ENCODE results near the gene EEF2.
"Not testable (repeated sequence)": the region's sequence is repeated elsewhere in the genome, so short reads cannot be mapped to it uniquely, and the experiment has no call there.

Gene EEF2

GRCh38 chr19:3969435-3970312 is 15.6 kb downstream of the EEF2 start:
- no peaks in the 10 kb centered on the region for H3K9me3 ChIP-seq (ENCODE audit: control insufficient read depth in 5 of 5, low read length in 5 of 5)
- peak overlapping the region; percentile 73 to 89 (median 86) for H3K4me3 ChIP-seq (ENCODE audit: low read depth in 1 of 5, low read length in 5 of 5)
- H3K4me1 ChIP-seq (ENCODE audit: control insufficient read depth in 5 of 5, insufficient read depth in 5 of 5, low read length in 5 of 5): peaks cover 9 to 45% (median 34%) of the 10 kb centered on the region in 5 donors
- peak overlapping the region; percentile 81 to 95 (median 91) for H3K9ac ChIP-seq (ENCODE audit: low read length in 5 of 5)
- peak overlapping the region; percentile 90 for H3K27ac ChIP-seq (ENCODE audit: low read depth, low read length)
- no peaks in the 10 kb centered on the region for H3K27me3 ChIP-seq (ENCODE audit: control insufficient read depth in 5 of 5, insufficient read depth in 4 of 5, low read length in 5 of 5)
- peaks cover 0 to 32% (median 23%) of the 10 kb centered on the region in 5 donors for H3K36me3 ChIP-seq (ENCODE audit: control insufficient read depth in 5 of 5, insufficient read depth in 5 of 5, low read length in 5 of 5)

DNA sequence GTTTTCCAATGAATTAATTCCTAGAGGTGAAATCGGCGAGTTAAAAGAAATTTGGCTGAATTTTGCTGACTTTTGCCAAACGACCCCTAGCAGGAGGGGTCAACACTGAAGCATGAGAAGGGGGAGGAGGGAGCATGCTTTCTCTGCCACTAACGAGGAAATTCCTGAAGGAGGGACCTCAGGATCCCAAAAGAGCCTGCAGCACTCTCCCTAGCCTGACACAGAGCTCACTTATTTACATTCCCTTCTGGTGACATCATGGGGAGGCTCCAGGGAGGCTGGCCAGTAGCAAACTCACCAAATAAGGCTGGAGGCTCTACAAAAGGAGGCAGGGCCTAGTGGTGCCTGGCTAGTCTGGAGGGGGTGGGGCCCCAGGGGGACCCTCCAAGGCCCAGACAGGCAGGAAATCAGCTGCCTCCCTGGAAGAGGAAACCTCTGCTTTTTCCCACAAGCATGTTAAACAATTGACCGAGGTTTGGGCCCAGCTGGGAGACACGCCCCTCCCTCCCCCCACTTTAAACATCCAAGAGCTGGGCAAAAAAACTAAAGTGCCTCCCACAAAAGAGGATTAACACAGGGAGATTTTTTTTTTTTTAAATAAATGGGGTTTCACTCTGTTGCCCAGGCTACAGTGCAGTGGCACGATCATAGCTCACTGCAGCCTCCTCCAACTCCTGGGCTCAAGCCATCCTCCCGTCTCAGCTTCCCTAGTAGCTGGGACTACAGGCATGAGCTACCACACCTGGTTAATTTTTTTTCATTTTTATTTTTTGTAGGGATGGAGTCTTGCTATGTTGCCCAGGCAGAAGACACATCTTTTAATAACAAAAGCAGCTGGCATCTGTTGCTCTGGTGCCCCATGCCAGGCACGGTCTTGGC is 16.5 kb downstream of the EEF2 start:
- H3K4me3 ChIP-seq (ENCODE audit: low read depth in 1 of 5, low read length in 5 of 5): peak overlapping the region in 4 of 5 donors; percentile 44 to 89 (median 80)
- H3K9ac ChIP-seq (ENCODE audit: low read length in 5 of 5): peak overlapping the region in 3 of 5 donors; percentile 56 to 91 (median 87)
- H3K9me3 ChIP-seq (ENCODE audit: control insufficient read depth in 5 of 5, low read length in 5 of 5): no peaks in the 10 kb centered on the region
- H3K4me1 ChIP-seq (ENCODE audit: control insufficient read depth in 5 of 5, insufficient read depth in 5 of 5, low read length in 5 of 5): peaks cover 9 to 45% (median 34%) of the 10 kb centered on the region in 5 donors
- H3K27ac ChIP-seq (ENCODE audit: low read depth, low read length): peak overlapping the region; percentile 90
- peaks cover 0 to 40% (median 30%) of the 10 kb centered on the region in 5 donors for H3K36me3 ChIP-seq (ENCODE audit: control insufficient read depth in 5 of 5, insufficient read depth in 5 of 5, low read length in 5 of 5)
- H3K27me3 ChIP-seq (ENCODE audit: control insufficient read depth in 5 of 5, insufficient read depth in 4 of 5, low read length in 5 of 5): no peaks in the 10 kb centered on the region

DNA sequence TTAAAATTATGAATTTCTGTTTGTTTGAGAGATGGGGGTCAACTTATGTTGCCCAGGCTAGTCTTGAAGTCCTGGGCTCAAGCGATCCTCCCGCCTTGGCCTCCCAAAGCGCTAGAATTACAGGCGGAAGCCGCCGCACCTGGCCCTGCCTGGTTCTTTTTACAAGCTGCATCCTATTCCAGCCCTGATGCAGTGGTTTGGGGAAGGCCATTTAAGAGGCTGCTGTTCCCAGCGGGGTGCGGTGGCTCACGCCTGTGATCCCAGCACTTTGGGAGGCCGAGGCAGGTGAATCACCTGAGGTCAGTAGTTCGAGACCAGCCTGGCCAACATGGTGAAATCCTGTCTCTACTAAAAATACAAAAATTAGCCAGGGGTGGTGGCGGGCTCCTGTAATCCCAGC is 17.3 kb downstream of the EEF2 start:
- H3K4me3 ChIP-seq (ENCODE audit: low read depth in 1 of 5, low read length in 5 of 5); H3K9me3 ChIP-seq (ENCODE audit: control insufficient read depth in 5 of 5, low read length in 5 of 5); H3K9ac ChIP-seq (ENCODE audit: low read length in 5 of 5); H3K27me3 ChIP-seq (ENCODE audit: control insufficient read depth in 5 of 5, insufficient read depth in 4 of 5, low read length in 5 of 5): not testable (repeated sequence)
- H3K27ac ChIP-seq (ENCODE audit: low read depth, low read length): peak overlapping the region; percentile 90
- peaks cover 0 to 48% (median 38%) of the 10 kb centered on the region in 5 donors for H3K36me3 ChIP-seq (ENCODE audit: control insufficient read depth in 5 of 5, insufficient read depth in 5 of 5, low read length in 5 of 5)
- peaks cover 9 to 45% (median 34%) of the 10 kb centered on the region in 5 donors for H3K4me1 ChIP-seq (ENCODE audit: control insufficient read depth in 5 of 5, insufficient read depth in 5 of 5, low read length in 5 of 5)

- H3K27ac ChIP-seq (ENCODE audit: low read depth, low read length): no peak overlapping the region
- peaks cover 9 to 43% (median 31%) of the 10 kb centered on the region in 5 donors for H3K4me1 ChIP-seq (ENCODE audit: control insufficient read depth in 5 of 5, insufficient read depth in 5 of 5, low read length in 5 of 5)
- H3K9ac ChIP-seq (ENCODE audit: low read length in 5 of 5): no peak overlapping the region
These were observed 18.9 kb downstream of the EEF2 start for GRCh38 chr19:3966051-3967017.

GRCh38 chr19:3964256-3965194 is 20.7 kb downstream of the EEF2 start:
- H3K9ac ChIP-seq (ENCODE audit: low read length in 5 of 5): no peak overlapping the region
- H3K4me3 ChIP-seq (ENCODE audit: low read depth in 1 of 5, low read length in 5 of 5): no peak overlapping the region
- H3K9me3 ChIP-seq (ENCODE audit: control insufficient read depth in 5 of 5, low read length in 5 of 5): no peaks in the 10 kb centered on the region
- H3K4me1 ChIP-seq (ENCODE audit: control insufficient read depth in 5 of 5, insufficient read depth in 5 of 5, low read length in 5 of 5): peaks cover 6 to 33% (median 17%) of the 10 kb centered on the region in 5 donors
- no peak overlapping the region for H3K27ac ChIP-seq (ENCODE audit: low read depth, low read length)
- H3K36me3 ChIP-seq (ENCODE audit: control insufficient read depth in 5 of 5, insufficient read depth in 5 of 5, low read length in 5 of 5): peaks cover 0 to 80% (median 70%) of the 10 kb centered on the region in 5 donors
- H3K27me3 ChIP-seq (ENCODE audit: control insufficient read depth in 5 of 5, insufficient read depth in 4 of 5, low read length in 5 of 5): no peaks in the 10 kb centered on the region

More at GRCh38 chr19:3966051-3967017, 18.9 kb downstream of the EEF2 start:
- no peaks in the 10 kb centered on the region for H3K9me3 ChIP-seq (ENCODE audit: control insufficient read depth in 5 of 5, low read length in 5 of 5)
- H3K27me3 ChIP-seq (ENCODE audit: control insufficient read depth in 5 of 5, insufficient read depth in 4 of 5, low read length in 5 of 5): no peaks in the 10 kb centered on the region
- H3K4me3 ChIP-seq (ENCODE audit: low read depth in 1 of 5, low read length in 5 of 5): no peak overlapping the region
- H3K36me3 ChIP-seq (ENCODE audit: control insufficient read depth in 5 of 5, insufficient read depth in 5 of 5, low read length in 5 of 5): peaks cover 0 to 62% (median 52%) of the 10 kb centered on the region in 5 donors

DNA sequence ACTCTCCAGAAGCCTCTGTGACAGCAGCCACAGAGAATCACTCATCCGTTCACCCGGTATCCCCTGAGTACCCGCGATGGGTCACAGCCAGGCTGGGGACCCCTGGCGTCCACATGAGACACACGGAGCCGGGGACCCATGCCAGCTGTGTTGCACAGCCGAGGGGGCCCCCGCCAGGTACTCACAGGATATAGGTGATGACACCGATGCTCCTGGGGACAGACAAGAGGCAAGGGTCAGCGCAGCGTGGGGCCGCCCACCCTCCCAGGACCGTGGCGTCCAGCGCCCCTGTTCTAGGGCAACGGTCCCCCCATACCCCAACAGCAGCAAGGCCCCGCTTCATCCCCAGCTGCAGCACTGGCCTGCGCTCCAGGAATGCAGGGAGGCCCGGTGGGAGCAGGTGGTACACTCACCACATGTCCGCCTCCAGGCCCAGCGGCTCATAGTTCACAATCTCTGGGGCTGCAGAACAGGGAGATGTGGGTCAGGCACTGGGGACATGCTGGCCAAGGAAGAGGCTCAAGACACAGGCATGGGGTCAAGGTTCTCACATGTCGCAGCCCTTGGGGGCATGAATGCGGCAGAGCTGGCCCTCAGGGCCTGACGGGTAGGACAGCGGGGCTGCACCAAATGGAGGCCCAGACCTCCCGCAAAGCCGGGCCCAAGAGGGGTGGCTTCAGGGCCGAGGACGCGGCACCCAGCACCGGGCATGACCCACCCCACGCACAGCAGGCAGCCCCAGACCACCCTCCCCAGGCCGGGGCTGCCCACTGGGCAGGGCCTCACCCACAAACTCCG is 21.6 kb downstream of the EEF2 start:
- no peak overlapping the region for H3K9ac ChIP-seq (ENCODE audit: low read length in 5 of 5)
- H3K27ac ChIP-seq (ENCODE audit: low read depth, low read length): no peak overlapping the region
- H3K9me3 ChIP-seq (ENCODE audit: control insufficient read depth in 5 of 5, low read length in 5 of 5): no peaks in the 10 kb centered on the region
- H3K4me1 ChIP-seq (ENCODE audit: control insufficient read depth in 5 of 5, insufficient read depth in 5 of 5, low read length in 5 of 5): peaks cover 0 to 25% (median 8%) of the 10 kb centered on the region in 5 donors
- H3K4me3 ChIP-seq (ENCODE audit: low read depth in 1 of 5, low read length in 5 of 5): no peak overlapping the region
- H3K27me3 ChIP-seq (ENCODE audit: control insufficient read depth in 5 of 5, insufficient read depth in 4 of 5, low read length in 5 of 5): no peaks in the 10 kb centered on the region
- H3K36me3 ChIP-seq (ENCODE audit: control insufficient read depth in 5 of 5, insufficient read depth in 5 of 5, low read length in 5 of 5): peaks cover 0 to 88% (median 78%) of the 10 kb centered on the region in 5 donors

DNA sequence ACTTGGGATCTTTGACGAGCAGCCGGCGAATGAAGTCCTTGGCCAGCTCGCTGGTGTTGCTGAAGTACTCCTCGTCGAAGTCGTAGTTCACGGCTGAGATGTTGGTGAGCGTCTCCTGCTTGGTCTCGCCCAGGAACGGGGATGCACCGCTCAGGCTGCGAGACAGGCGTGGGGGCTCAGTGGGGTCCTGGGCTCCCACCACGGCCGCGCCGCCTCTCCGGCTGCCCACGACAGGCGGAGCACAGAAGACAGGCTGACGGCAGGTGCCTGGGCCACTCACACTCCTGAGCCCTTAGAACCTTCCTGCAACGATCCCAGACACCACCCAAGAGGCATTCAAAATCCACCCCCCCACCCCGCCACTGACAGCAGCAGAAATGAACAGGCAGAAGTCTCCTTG is 24.3 kb downstream of the EEF2 start:
- Histone ChIP-seq H3K4me1 (ENCODE audit: control insufficient read depth in 5 of 5, insufficient read depth in 5 of 5, low read length in 5 of 5) (peaks cover 0 to 3% (median 0%) of the 10 kb centered on the region in 5 donors), H3K4me3 (ENCODE audit: low read depth in 1 of 5, low read length in 5 of 5) (no peak overlapping the region), H3K9me3 (ENCODE audit: control insufficient read depth in 5 of 5, low read length in 5 of 5) (no peaks in the 10 kb centered on the region), H3K36me3 (ENCODE audit: control insufficient read depth in 5 of 5, insufficient read depth in 5 of 5, low read length in 5 of 5) (peaks cover 0 to 88% (median 83%) of the 10 kb centered on the region in 5 donors), H3K27me3 (ENCODE audit: control insufficient read depth in 5 of 5, insufficient read depth in 4 of 5, low read length in 5 of 5) (no peaks in the 10 kb centered on the region), H3K27ac (ENCODE audit: low read depth, low read length) (no peak overlapping the region), H3K9ac (ENCODE audit: low read length in 5 of 5) (no peak overlapping the region)

DNA sequence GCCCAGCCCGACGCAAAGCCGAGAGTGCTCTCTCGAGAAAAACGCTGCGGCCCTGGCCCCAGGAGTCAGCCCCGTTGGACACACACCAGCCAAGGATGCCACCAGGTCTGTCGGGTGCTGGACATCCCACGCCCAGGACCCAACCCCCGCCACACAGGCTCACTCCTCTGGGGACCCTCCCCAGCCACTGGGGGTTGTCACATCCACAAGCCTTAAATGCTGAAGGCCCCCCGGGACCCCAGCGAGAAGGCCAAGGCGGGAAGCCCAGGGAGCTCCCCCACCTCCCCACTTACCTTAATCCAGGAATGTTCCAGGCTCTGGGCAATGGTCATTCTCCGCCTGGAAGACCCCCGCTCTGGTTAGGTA is 25.5 kb downstream of the EEF2 start:
- no peaks in the 10 kb centered on the region for H3K27me3 ChIP-seq (ENCODE audit: control insufficient read depth in 5 of 5, insufficient read depth in 4 of 5, low read length in 5 of 5)
- no peak overlapping the region for H3K4me3 ChIP-seq (ENCODE audit: low read depth in 1 of 5, low read length in 5 of 5)
- H3K27ac ChIP-seq (ENCODE audit: low read depth, low read length): no peak overlapping the region
- H3K36me3 ChIP-seq (ENCODE audit: control insufficient read depth in 5 of 5, insufficient read depth in 5 of 5, low read length in 5 of 5): peaks cover 0 to 81% (median 72%) of the 10 kb centered on the region in 5 donors
- no peaks in the 10 kb centered on the region for H3K9me3 ChIP-seq (ENCODE audit: control insufficient read depth in 5 of 5, low read length in 5 of 5)
- H3K9ac ChIP-seq (ENCODE audit: low read length in 5 of 5): no peak overlapping the region
- no peaks in the 10 kb centered on the region for H3K4me1 ChIP-seq (ENCODE audit: control insufficient read depth in 5 of 5, insufficient read depth in 5 of 5, low read length in 5 of 5)
